HG03460 (cell line): Measurements from ENCODE around the gene PCDHB13.

Source experiments
- ATAC-seq: cut with Tn5 transposase; IDR thresholded peaks from one replicate; pipeline ENCODE4 v1.9.1; 2021; ENCODE audit not compliant: unreplicated experiment

PCDHB13 gene

DNA sequence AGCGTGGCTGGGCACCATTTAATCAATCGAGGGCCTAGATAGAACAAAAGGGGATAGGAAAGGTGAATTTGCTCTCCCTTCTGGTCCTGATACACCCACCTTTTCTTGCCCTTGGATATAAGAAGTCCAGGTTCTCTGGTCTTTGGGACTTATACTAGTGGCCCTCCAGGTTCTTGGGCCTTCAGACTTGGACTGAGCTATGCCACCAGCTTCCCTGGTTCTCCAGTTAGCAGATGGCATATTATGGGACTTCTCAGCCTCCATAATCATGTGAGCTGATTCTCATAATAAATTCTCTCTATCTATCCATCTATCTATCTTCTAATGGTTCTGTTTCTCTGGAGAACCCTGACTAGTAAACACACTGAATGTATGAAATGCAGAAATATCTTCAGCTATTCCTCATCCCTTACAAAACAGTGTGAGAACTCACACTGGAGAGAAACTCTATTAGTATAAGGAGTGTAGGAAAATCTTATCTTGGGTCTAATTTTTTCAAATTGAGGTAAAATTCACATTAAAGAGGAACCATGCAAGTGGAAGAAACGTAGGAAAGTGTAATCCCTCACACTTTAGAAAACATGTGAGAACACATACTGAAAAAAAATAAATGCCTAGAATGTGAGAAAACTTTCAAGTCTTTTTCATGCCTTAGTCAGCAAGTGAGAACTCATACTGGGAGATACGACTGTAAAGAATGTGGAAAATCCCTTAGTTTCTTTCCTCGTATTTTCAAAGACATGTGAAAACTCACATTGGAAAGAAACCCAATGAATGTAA lies 46.9 kb downstream of the PCDHB13 start:
- ATAC-seq = no peak

DNA sequence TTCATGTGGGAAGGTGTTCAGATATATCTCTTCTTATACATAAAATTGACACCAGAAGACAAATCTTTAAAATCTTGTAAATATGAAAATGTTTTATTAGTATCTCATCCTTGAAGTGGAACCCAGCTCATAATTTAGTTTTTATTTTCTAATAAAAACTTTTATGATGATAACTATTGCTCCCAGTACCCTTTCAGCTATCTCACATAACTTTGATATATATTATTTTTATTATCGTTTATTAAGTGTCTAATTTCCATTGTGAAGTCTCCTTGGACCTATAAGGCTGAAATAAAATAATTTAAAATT lies 47.5 kb downstream of the PCDHB13 start:
- ATAC-seq = no peak
